Measurements from ENCODE around the gene TOMM70. TPM values are rescaled to one million over a fixed set of nuclear protein-coding genes. Genes with fewer than 3 reads are reported as not detected.

The TOMM70 gene
- total and polyA plus RNA-seq, 2 of the 8 experiments (the other 6 are each of a cell fraction or from before 2014, with no cell fraction given) = 10.9 to 52.1 TPM

DNA sequence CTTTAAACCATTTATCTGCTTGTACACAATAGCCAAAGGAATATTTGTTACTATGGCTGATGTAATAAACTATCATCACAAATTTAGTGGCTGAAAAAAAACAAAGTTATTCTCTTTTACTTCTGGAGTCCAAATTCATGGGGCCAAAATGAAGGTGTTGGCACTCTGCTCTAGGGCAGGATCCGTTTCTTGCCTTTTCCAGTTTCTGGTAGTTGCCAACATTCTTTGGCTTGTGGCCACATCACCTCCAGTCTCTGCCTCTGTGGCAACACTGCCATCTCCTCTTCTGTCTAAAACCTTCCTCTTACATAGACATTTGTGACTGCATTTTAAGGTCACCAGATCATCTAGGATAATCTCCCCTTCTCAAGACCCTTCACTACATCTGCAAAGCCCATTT, 39.0 kb downstream of the TOMM70 start (continued):
- TF ChIP-seq TEAD4 (IDR thresholded peaks at IDR 0.05; ENCODE audit: low read depth, low read length) = no peak
- TF ChIP-seq TAF1 (IDR thresholded peaks at IDR 0.05; ENCODE audit: low read depth, low read length) = no peak
- TF ChIP-seq ZNF274 (IDR thresholded peaks at IDR 0.05; ENCODE audit: borderline replicate concordance, extremely low read depth, low read length) = no peak
- no peak for TF ChIP-seq CHD7 (IDR thresholded peaks at IDR 0.05; ENCODE audit: insufficient replicate concordance, low read length)
- no peak for TF ChIP-seq SIN3A (conservative IDR thresholded peaks at IDR 0.05 in 1 of 2, IDR thresholded peaks at IDR 0.05 in 1 of 2; ENCODE audit: low read depth in 1 of 2, low read length in 2 of 2)
- TF ChIP-seq EP300 (IDR thresholded peaks at IDR 0.05; ENCODE audit: borderline replicate concordance in 1 of 2, low read depth in 2 of 2, low read length in 2 of 2) = no peak

All from H1 (cell line).